B cell (primary cell): ENCODE measurements around the gene UBN1. TPM values are rescaled to one million over a fixed set of nuclear protein-coding genes. Genes with fewer than 3 reads are reported as not detected.

ENCODE experiments used
- ATAC-seq: fragments of 200-7000 bp; cut with Tn5 transposase; one replicate; pipeline ENCODE4 v1.10.0; 2021; ENCODE audit warnings: low read depth, mild to moderate bottlenecking, moderate number of reproducible peaks, moderate library complexity
- CTCF ChIA-PET: fragments of 350-600 bp; sonication (Branson Sonifier 250); formaldehyde crosslinking; loops from one replicate; lab custom pipeline; 2021; ENCODE audit warnings: antibody characterized with exemption, inconsistent platforms; lab: Charles Lee
- POLR2A ChIA-PET: fragments of 350-600 bp; sonication (Branson Sonifier 250); formaldehyde crosslinking; loops from one replicate; lab custom pipeline; 2021; ENCODE audit warnings: antibody characterized with exemption; lab: Charles Lee
- DNase-seq: peaks from one replicate; pipeline ENCODE4 v3.0.0; 2013
- H2AFZ ChIP-seq: 2 replicates; pipeline ENCODE4 v1.6.1; 2012; ENCODE audit warnings: mild to moderate bottlenecking, low read depth, low read length; ENCODE audit not compliant: insufficient read depth, poor library complexity, severe bottlenecking
- H3K27ac ChIP-seq, 2 donors: 1 replicate in 1 of 2; 2 replicates in 1 of 2; pipeline ENCODE4 v1.5.1; 2012 to 2013; ENCODE audit warnings: low read length in 2 of 2, mild to moderate bottlenecking in 2 of 2, moderate library complexity in 1 of 2
- H3K27me3 ChIP-seq, 4 experiments: fragments of 200-600 bp in 1 of 4; sonication (generic) in 1 of 4; replicated peaks in 1 of 4; 1 replicate in 2 of 4; 2 replicates in 2 of 4; pipeline versions ENCODE4 v1.6.1 to v1.7.0; 2013 to 2016; ENCODE audit warnings: low read length in 3 of 4, mild to moderate bottlenecking in 2 of 4, mixed read lengths in 1 of 4, moderate library complexity in 1 of 4; ENCODE audit not compliant: insufficient read depth in 4 of 4, control insufficient read depth in 3 of 4; ENCODE audit errors: control extremely low read depth in 1 of 4
- H3K36me3 ChIP-seq, 2 experiments: replicated peaks in 1 of 2; 1 replicate in 1 of 2; 2 replicates in 1 of 2; pipeline versions ENCODE4 v1.6.1 to v1.7.1; 2013; ENCODE audit warnings: low read length in 1 of 2; ENCODE audit not compliant: insufficient read depth in 2 of 2, control insufficient read depth in 1 of 2; ENCODE audit errors: control extremely low read depth in 1 of 2, extremely low read depth in 1 of 2
- H3K4me1 ChIP-seq, 2 donors: fragments of 200-600 bp in 1 of 2; sonication (generic) in 1 of 2; 1 replicate in 1 of 2; 2 replicates in 1 of 2; pipeline versions ENCODE4 v1.5.1 to v1.6.1; 2013 to 2017; ENCODE audit warnings: low read length in 2 of 2; ENCODE audit not compliant: control insufficient read depth in 2 of 2, insufficient read depth in 2 of 2
- H3K4me2 ChIP-seq: replicated peaks from 2 replicates; pipeline ENCODE3; 2012; ENCODE audit warnings: mild to moderate bottlenecking, low read depth, low read length; ENCODE audit not compliant: poor library complexity, severe bottlenecking
- H3K4me3 ChIP-seq, 5 experiments: fragments of 200-600 bp in 1 of 5; sonication (generic) in 1 of 5; 1 replicate in 3 of 5; 2 replicates in 2 of 5; pipeline versions ENCODE4 v1.5.1 to v1.7.0; 2011 to 2016; ENCODE audit warnings: low read length in 4 of 5, mild to moderate bottlenecking in 4 of 5, low read depth in 2 of 5, control low read depth in 1 of 5, moderate library complexity in 1 of 5; ENCODE audit not compliant: insufficient read depth in 1 of 5; ENCODE audit errors: control extremely low read depth in 1 of 5, extremely low read depth in 1 of 5
- H3K79me2 ChIP-seq: fragments of 200-600 bp; sonication (generic); one replicate; pipeline ENCODE4 v1.6.0; 2016; ENCODE audit warnings: low read length; ENCODE audit not compliant: control insufficient read depth, insufficient read depth
- H3K9ac ChIP-seq: fragments of 200-600 bp; sonication (generic); 2 replicates; pipeline ENCODE4 v1.6.1; 2017; ENCODE audit warnings: mild to moderate bottlenecking, low read length, moderate library complexity
- H3K9me3 ChIP-seq, 3 donors: one replicate each; pipeline versions ENCODE4 v1.6.1 to v1.7.1; 2013; ENCODE audit warnings: low read length in 2 of 3; ENCODE audit not compliant: control insufficient read depth in 2 of 3, insufficient read depth in 1 of 3; ENCODE audit errors: control extremely low read depth in 1 of 3
- H4K20me1 ChIP-seq: 2 replicates; pipeline ENCODE4 v1.6.0; 2012; ENCODE audit warnings: mild to moderate bottlenecking, low read length; ENCODE audit not compliant: insufficient read depth, control insufficient read depth, poor library complexity, severe bottlenecking
- H3K27ac Mint-ChIP-seq: one replicate; pipeline ENCODE4 v1.8.0; 2021; ENCODE audit warnings: mixed read lengths
- H3K27me3 Mint-ChIP-seq: one replicate; pipeline ENCODE4 v1.8.0; 2021; ENCODE audit warnings: mixed read lengths
- H3K4me1 Mint-ChIP-seq: one replicate; pipeline ENCODE4 v1.8.0; 2021; ENCODE audit warnings: mixed read lengths
- H3K4me3 Mint-ChIP-seq: one replicate; pipeline ENCODE4 v1.8.0; 2021; ENCODE audit warnings: mixed read lengths
- H3K9me3 Mint-ChIP-seq: one replicate; pipeline ENCODE4 v1.8.0; 2022; ENCODE audit warnings: mixed read lengths; ENCODE audit not compliant: insufficient read depth
- CTCF ChIP-seq: fragments of 200-600 bp; IDR thresholded peaks from one replicate; pipeline ENCODE4 v1.8.0; 2022; ENCODE audit warnings: antibody characterized with exemption, mild to moderate bottlenecking
- EZH2 ChIP-seq: IDR thresholded peaks from 2 replicates; pipeline ENCODE4 v1.6.1; 2012; ENCODE audit warnings: borderline replicate concordance, low read depth, mild to moderate bottlenecking, moderate library complexity, low read length; ENCODE audit not compliant: insufficient read depth, poor library complexity, severe bottlenecking
- WGBS: methylation state at CpG from one replicate; pipeline ENCODE4 v1.1.5; 2013; ENCODE audit warnings: missing lambda C conversion rate; ENCODE audit not compliant: insufficient coverage; 5-methylcytosine and 5-hydroxymethylcytosine counted together
- intact Hi-C: fragments of 100-400 bp; cut with micrococcal nuclease; formaldehyde crosslinking; loops from one replicate; pipeline ENCODE4 v1.10.0; 2022
- polyA plus RNA-seq: library from polyadenylated mRNA; depleted of rRNA; stranded (reverse); fragments of >200 nt; gene quantifications from 2 replicates; pipeline ENCODE4 v1.2.3, GENCODE V29; 2012
- total RNA-seq, 2 donors: library from RNA; stranded (reverse); fragments of 120-200 nt in 1 of 2; gene quantifications; 1 replicate in 1 of 2; 2 replicates in 1 of 2; pipeline versions ENCODE4 v1.2.3 to v1.2.4, GENCODE V29; 2013 to 2022

The UBN1 gene
- total and polyA plus RNA-seq, 2 donors (not counting 1 experiment from before 2014, with no cell fraction given) = 16.6 to 38.1 TPM

DNA sequence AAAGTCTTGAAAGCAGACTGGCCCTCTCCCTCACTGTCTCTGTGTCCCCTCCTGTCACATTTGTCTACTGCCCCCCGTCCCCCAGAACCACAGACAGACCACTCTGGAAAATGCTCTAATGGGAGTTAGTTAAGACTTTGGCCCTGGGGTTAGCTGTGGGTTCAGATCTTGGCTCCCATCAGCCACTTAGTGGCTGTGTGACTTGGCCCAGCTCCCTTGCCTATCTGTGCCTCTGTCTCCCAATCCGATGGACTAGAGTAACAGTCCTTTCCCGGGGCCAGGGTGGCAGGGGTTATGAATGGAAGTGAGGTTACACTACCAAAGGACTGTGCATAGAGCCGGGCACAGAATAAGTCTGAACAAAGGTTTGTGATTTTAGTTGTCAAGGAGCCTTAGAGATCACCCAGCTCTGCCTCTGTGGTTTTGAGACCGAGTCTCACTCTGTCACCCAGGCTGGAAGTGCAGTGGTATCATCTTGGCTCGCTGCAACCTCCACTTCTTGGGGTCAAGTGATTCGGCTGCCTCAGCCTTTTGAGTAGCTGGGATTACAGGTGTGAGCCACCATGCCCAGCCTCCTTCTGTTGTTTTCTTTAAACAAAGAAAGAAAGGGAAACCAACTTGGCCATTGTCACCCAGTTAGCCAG lies 66.0 kb downstream of the UBN1 start:
- CTCF ChIA-PET = no interaction called here
- 92% methylated on average over 5 of the region's 7 CpGs for WGBS
- no peak for DNase-seq

More for the DNA sequence above, 66.0 kb downstream of the UBN1 start:
- Histone ChIP-seq H3K36me3 (no peaks in the 10 kb centered on the region), H3K4me1 (no peaks in the 10 kb centered on the region), H2AFZ (no peak overlapping the region), H3K9ac (no peak overlapping the region), H3K4me2 (no peak overlapping the region), H4K20me1 (no peaks in the 10 kb centered on the region), H3K27ac (no peak overlapping the region), H3K27me3 (peaks cover 0 to 12% (median 1%) of the 10 kb centered on the region in 4 experiments), H3K4me3 (no peak overlapping the region), H3K79me2 (no peaks in the 10 kb centered on the region), H3K9me3 (peaks cover 0 to 4% (median 0%) of the 10 kb centered on the region in 3 donors)
- peaks cover 13% of the 10 kb centered on the region for H3K27me3 Mint-ChIP-seq
- no peaks in the 10 kb centered on the region for H3K9me3 Mint-ChIP-seq
- no peak overlapping the region for H3K27ac Mint-ChIP-seq
- POLR2A ChIA-PET = no interaction called here
- TF ChIP-seq EZH2 (no peak), CTCF (no peak)
- H3K4me3 Mint-ChIP-seq = no peak overlapping the region
- H3K4me1 Mint-ChIP-seq = no peaks in the 10 kb centered on the region
- intact Hi-C loops = no loop called here
- ATAC-seq = no peak
